HepG2 (cell line): ENCODE results near the gene WARS2. TPM values are rescaled to one million over a fixed set of nuclear protein-coding genes. Genes with fewer than 3 reads are reported as not detected.

Experiments
- ATAC-seq: fragments of 200-7000 bp; cut with Tn5 transposase; 3 replicates; pipeline ENCODE4 v1.9.1; 2020; ENCODE audit warnings: mild to moderate bottlenecking, moderate library complexity
- BruUV-seq: library from RNA; stranded (reverse); fragments of 400-500 nt; replicated peaks from 2 replicates; lab custom pipeline; 2021; lab: Mats Ljungman, UMichigan
- CTCF ChIA-PET: fragments of 300-600 bp; formaldehyde crosslinking; extraction: SDS; loops from one replicate; lab custom pipeline; 2021; ENCODE audit warnings: low total read pairs, inconsistent platforms, low intra/inter-chr PET ratio; lab: Yijun Ruan, JAX
- POLR2A ChIA-PET: fragments of 350-600 bp; sonication (Branson Sonifier 250); formaldehyde crosslinking; loops from one replicate; lab custom pipeline; 2020; ENCODE audit warnings: antibody characterized with exemption, inconsistent platforms; lab: Yijun Ruan, JAX
- DNase-seq: peaks from one replicate; pipeline ENCODE4 v3.0.0-alpha.2; 2015; ENCODE audit warnings: low spot score
- FAIRE-seq: peaks from 3 replicates; lab custom pipeline; 2011; peaks lifted over from hg19 to GRCh38; lab: Jason Lieb, UNC
- H2AFZ ChIP-seq: one replicate; pipeline ENCODE4 v1.6.1; 2011; ENCODE audit warnings: low read length, inconsistent platforms
- H3K27ac ChIP-seq: fragments of 300-600 bp; 3 replicates; pipeline ENCODE4 v1.8.0; 2011; ENCODE audit warnings: mixed run types, mild to moderate bottlenecking, mixed read lengths, low read length, inconsistent platforms; ENCODE audit not compliant: insufficient read depth; ENCODE audit errors: extremely low read length
- H3K27me3 ChIP-seq, 2 experiments: fragments of 200-600 bp in 1 of 2; 2 replicates in 1 of 2; 3 replicates in 1 of 2; pipeline versions ENCODE4 v1.6.0 to v1.8.0; 2011; ENCODE audit warnings: low read length in 2 of 2, mild to moderate bottlenecking in 2 of 2, moderate library complexity in 2 of 2, inconsistent platforms in 1 of 2; ENCODE audit not compliant: insufficient read depth in 2 of 2, control insufficient read depth in 1 of 2
- H3K36me3 ChIP-seq, 2 experiments: fragments of 200-600 bp in 1 of 2; replicated peaks in 1 of 2; 2 replicates in 1 of 2; 3 replicates in 1 of 2; pipeline versions ENCODE4 v1.5.1 to v1.8.0; 2011; ENCODE audit warnings: low read length in 2 of 2, inconsistent platforms in 1 of 2; ENCODE audit not compliant: insufficient read depth in 2 of 2, control insufficient read depth in 1 of 2
- H3K4me1 ChIP-seq: 2 replicates; pipeline ENCODE4 v1.5.1; 2012; ENCODE audit warnings: low read length, inconsistent platforms; ENCODE audit not compliant: insufficient read depth
- H3K4me2 ChIP-seq: 2 replicates; pipeline ENCODE4 v1.6.0; 2011; ENCODE audit warnings: low read depth, low read length, inconsistent platforms
- H3K4me3 ChIP-seq, 3 experiments: fragments of 200-600 bp in 1 of 3; sonication (generic), shearing (Covaris generic) in 1 of 3; replicated peaks in 1 of 3; 2 replicates each; pipeline ENCODE4 v1.5.1; 2011 to 2016; ENCODE audit warnings: low read length in 3 of 3, inconsistent platforms in 2 of 3, low read depth in 2 of 3, mild to moderate bottlenecking in 2 of 3, control low read depth in 1 of 3, mixed read lengths in 1 of 3; ENCODE audit not compliant: insufficient read depth in 1 of 3
- H3K79me2 ChIP-seq: one replicate; pipeline ENCODE4 v1.6.1; 2011; ENCODE audit warnings: low read length, inconsistent platforms; ENCODE audit not compliant: insufficient read depth
- H3K9ac ChIP-seq: 2 replicates; pipeline ENCODE4 v1.6.0; 2011; ENCODE audit warnings: mild to moderate bottlenecking, low read depth, low read length, inconsistent platforms; ENCODE audit not compliant: insufficient read depth
- H3K9me3 ChIP-seq: 2 replicates; pipeline ENCODE4 v1.5.1; 2012; ENCODE audit warnings: mild to moderate bottlenecking, low read length
- H4K20me1 ChIP-seq: 2 replicates; pipeline ENCODE4 v1.6.0; 2011; ENCODE audit warnings: inconsistent platforms, mild to moderate bottlenecking, low read length, moderate library complexity; ENCODE audit not compliant: insufficient read depth
- ARNT ChIP-seq: fragments of 450-650 bp; IDR thresholded peaks from 2 replicates; pipeline ENCODE4 v1.6.1; 2017
- DPF2 ChIP-seq: sonication (generic); formaldehyde crosslinking; IDR thresholded peaks from 2 replicates; pipeline ENCODE4 v1.4.0; 2020; ENCODE audit warnings: mild to moderate bottlenecking, low read depth, missing genetic modification reagents, borderline replicate concordance
- SMAD9 ChIP-seq: sonication (generic); formaldehyde crosslinking; IDR thresholded peaks from 2 replicates; pipeline ENCODE4 v1.5.1; 2020; ENCODE audit warnings: mild to moderate bottlenecking, missing genetic modification reagents
- SP140L ChIP-seq: sonication (generic); formaldehyde crosslinking; IDR thresholded peaks from 2 replicates; pipeline ENCODE4 v1.4.0; 2020; ENCODE audit warnings: missing genetic modification reagents, borderline replicate concordance
- ZMYM2 ChIP-seq: sonication (generic); formaldehyde crosslinking; IDR thresholded peaks from 2 replicates; pipeline ENCODE4 v1.8.0; 2022; ENCODE audit warnings: mild to moderate bottlenecking, missing genetic modification reagents
- ZNF788 ChIP-seq: sonication (generic); formaldehyde crosslinking; IDR thresholded peaks from 2 replicates; pipeline ENCODE4 v1.5.0; 2020; ENCODE audit warnings: mild to moderate bottlenecking, missing genetic modification reagents, borderline replicate concordance
- WGBS: methylation state at CpG from one replicate; pipeline ENCODE4 v1.1.6; 2017; ENCODE audit warnings: low lambda C conversion rate; 5-methylcytosine and 5-hydroxymethylcytosine counted together
- in situ Hi-C: cut with HindIII; loops from 2 replicates; pipeline ENCODE4 v1.10.0; 2017; ENCODE audit warnings: low pct_unique_long_range_greater_than_20kb; ENCODE audit not compliant: extremely low pct_ligation_motif_present
- intact Hi-C: fragments of 100-400 bp; cut with micrococcal nuclease; formaldehyde crosslinking; loops from one replicate; pipeline ENCODE4 v1.10.0; 2022; ENCODE audit not compliant: unreplicated experiment
- polyA plus RNA-seq, 8 experiments: library from polyadenylated mRNA; depleted of rRNA in 3 of 8; stranded (reverse) in 7 of 8; unstranded in 1 of 8; fragments of >200 nt; fragmentation: Illumina TruSeq in 4 of 8; extraction: Trizol in 4 of 8; gene quantifications; 2 replicates each; pipeline versions ENCODE4 v1.2.1 to v1.2.3, GENCODE V29; 2011 to 2016; ENCODE audit warnings: low read depth in 4 of 8, missing spikeins in 1 of 8, mixed read lengths in 1 of 8; ENCODE audit not compliant: insufficient read depth in 1 of 8
- total RNA-seq, 5 experiments: library from RNA; depleted of rRNA; stranded (reverse); fragments of >200 nt; fragmentation: Illumina TruSeq; extraction: Trizol; gene quantifications; 2 replicates each; pipeline ENCODE4 v1.2.3, GENCODE V29; 2016; ENCODE audit warnings: low read depth in 1 of 5
- TF ChIP-seq, protein P1 (sequence below): sonication (generic); formaldehyde crosslinking; IDR thresholded peaks from 2 replicates; pipeline ENCODE4 v1.5.0; 2020; ENCODE audit warnings: missing genetic modification reagents, mild to moderate bottlenecking, borderline replicate concordance
- TF ChIP-seq, protein P2 (sequence below): sonication (generic); formaldehyde crosslinking; IDR thresholded peaks from 2 replicates; pipeline ENCODE4 v1.5.0; 2020; ENCODE audit warnings: missing genetic modification reagents, mild to moderate bottlenecking, borderline replicate concordance
- TF ChIP-seq, protein P3 (sequence below): sonication (generic); IDR thresholded peaks from 2 replicates; pipeline ENCODE4 v1.6.1; 2016; ENCODE audit warnings: low read depth, borderline replicate concordance
- TF ChIP-seq, protein P4 (sequence below): sonication (generic); formaldehyde crosslinking; IDR thresholded peaks from 2 replicates; pipeline ENCODE4 v1.4.0; 2020; ENCODE audit warnings: low read depth, mild to moderate bottlenecking, missing genetic modification reagents

Gene WARS2
- total and polyA plus RNA-seq, 2 of the 13 experiments (the other 11 are each of a cell fraction or from before 2014, with no cell fraction given) = 12.4 to 18.8 TPM

DNA sequence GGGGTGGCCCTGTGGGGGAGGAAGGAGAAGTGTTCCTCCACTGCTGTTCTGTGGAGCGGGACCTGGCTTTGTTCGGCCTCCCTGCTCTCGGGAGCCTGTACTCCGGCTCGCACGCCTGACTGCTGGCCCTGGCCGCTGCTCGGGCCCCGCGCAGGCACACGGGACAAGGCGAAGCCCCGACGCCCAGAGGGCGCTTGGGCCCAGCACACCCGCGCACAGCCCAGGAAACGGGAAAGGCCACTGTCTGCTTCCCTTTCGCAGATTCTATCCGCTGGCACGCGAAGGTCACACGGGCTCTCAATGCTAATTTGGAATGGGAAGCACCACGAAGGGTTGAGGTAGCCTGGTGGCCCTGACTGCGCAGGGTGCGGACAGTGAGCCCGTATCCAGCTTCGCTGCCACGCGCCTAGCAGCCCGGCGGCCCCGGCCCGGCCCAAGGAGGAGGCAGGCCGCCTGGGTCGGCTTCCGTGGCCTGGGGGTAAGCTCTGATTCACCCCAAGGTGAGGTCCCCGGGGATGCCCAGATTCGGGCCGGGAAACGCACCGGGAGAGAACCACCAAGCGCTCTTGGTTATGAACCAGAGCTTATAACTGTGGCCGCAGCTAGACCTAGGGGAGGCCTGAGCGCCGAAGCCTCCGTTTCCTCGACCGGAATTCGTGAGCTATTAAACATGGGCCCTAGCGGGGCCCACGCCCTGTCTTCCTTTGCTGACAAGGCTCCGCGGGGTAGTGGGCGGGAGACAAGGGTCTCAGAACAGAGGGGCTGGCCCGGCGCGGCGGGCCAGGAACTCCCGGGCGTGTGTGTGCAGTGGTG is 132.6 kb downstream of the WARS2 start:
- peak; percentile 23; the same call in 2 of the 3 replicates for ATAC-seq
- H4K20me1 ChIP-seq = no peaks in the 10 kb centered on the region
- POLR2A ChIA-PET = no interaction called here
- TF ChIP-seq, protein P1, sequence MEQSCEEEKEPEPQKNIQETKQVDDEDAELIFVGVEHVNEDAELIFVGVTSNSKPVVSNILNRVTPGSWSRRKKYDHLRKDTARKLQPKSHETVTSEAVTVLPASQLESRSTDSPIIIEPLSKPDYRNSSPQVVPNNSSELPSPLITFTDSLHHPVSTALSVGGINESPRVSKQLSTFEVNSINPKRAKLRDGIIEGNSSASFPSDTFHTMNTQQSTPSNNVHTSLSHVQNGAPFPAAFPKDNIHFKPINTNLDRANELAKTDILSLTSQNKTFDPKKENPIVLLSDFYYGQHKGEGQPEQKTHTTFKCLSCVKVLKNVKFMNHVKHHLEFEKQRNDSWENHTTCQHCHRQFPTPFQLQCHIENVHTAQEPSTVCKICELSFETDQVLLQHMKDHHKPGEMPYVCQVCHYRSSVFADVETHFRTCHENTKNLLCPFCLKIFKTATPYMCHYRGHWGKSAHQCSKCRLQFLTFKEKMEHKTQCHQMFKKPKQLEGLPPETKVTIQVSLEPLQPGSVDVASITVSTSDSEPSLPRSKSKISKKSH (CRISPR knock-in tag) = no peak
- TF ChIP-seq, protein P2, sequence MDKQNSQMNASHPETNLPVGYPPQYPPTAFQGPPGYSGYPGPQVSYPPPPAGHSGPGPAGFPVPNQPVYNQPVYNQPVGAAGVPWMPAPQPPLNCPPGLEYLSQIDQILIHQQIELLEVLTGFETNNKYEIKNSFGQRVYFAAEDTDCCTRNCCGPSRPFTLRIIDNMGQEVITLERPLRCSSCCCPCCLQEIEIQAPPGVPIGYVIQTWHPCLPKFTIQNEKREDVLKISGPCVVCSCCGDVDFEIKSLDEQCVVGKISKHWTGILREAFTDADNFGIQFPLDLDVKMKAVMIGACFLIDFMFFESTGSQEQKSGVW (CRISPR knock-in tag) = no peak
- TF ChIP-seq, all 625 proteins: peak for 0
- 98% methylated on average over 21 of the region's 61 CpGs for whole genome bisulfite sequencing
- Histone ChIP-seq H2AFZ (no peak overlapping the region), H3K4me2 (no peak overlapping the region), H3K27me3 (no peaks in the 10 kb centered on the region), H3K79me2 (no peaks in the 10 kb centered on the region), H3K4me1 (no peaks in the 10 kb centered on the region), H3K36me3 (no peaks in the 10 kb centered on the region), H3K9ac (no peak overlapping the region), H3K9me3 (no peaks in the 10 kb centered on the region; the same call in 1 of the 2 replicates), H3K4me3 (no peak overlapping the region), H3K27ac (no peak overlapping the region)
- DNase-seq (no peak), FAIRE-seq (no peak)
- in situ Hi-C loops (loop anchor here (25.0 kb wide), 2 partner anchors 446 to 846 kb away; no protein-coding TSS in a partner anchor), intact Hi-C loops (loop anchor here (5.0 kb wide), 1 partner anchor 186 kb away; no protein-coding TSS in a partner anchor)
- CTCF ChIA-PET = interaction anchor here (1.6 kb wide), 1 partner anchor 181 kb away, joined by 6 read pairs; no protein-coding TSS in a partner anchor
- no TSS peak for BruUV-seq

DNA sequence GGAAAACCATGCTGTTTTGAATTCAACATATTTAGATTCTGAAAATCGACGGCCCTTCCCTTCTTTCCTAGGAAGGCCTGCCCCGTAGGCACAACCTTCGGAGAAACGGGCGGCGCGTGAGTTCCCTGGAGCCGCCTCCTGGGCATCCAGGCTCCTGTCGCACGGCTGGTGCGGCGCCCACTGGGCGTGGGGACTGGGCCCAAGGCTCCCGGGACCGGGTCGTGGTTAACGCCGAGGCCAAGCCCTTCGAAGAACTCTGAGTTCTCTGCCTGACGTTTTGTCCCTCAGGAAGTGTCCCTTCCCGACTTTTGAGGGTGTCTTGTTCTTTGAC is 133.1 kb downstream of the WARS2 start:
- ChIA-PET CTCF (no interaction called here), POLR2A (no interaction called here)
- Histone ChIP-seq H3K27me3 (no peaks in the 10 kb centered on the region), H4K20me1 (no peaks in the 10 kb centered on the region), H3K4me3 (no peak overlapping the region), H2AFZ (no peak overlapping the region), H3K36me3 (no peaks in the 10 kb centered on the region), H3K4me1 (no peaks in the 10 kb centered on the region), H3K27ac (no peak overlapping the region), H3K79me2 (no peaks in the 10 kb centered on the region), H3K4me2 (no peak overlapping the region), H3K9me3 (no peaks in the 10 kb centered on the region; the same call in 1 of the 2 replicates), H3K9ac (no peak overlapping the region)
- in situ Hi-C loops (loop anchor here (25.0 kb wide), 2 partner anchors 445 to 845 kb away; no protein-coding TSS in a partner anchor), intact Hi-C loops (loop anchor here (5.0 kb wide), 1 partner anchor 185 kb away; no protein-coding TSS in a partner anchor)
- 96% methylated on average over 9 of the region's 22 CpGs for WGBS
- no peak for DNase-seq
- no peak for FAIRE-seq
- no peak for ATAC-seq
- BruUV-seq = no TSS peak
- no peak for TF ChIP-seq SMAD9 (CRISPR knock-in tag)
- no peak for TF ChIP-seq ZMYM2 (CRISPR knock-in tag)
- no peak for TF ChIP-seq DPF2 (CRISPR knock-in tag)
- no peak for TF ChIP-seq ARNT
- TF ChIP-seq, protein P3, sequence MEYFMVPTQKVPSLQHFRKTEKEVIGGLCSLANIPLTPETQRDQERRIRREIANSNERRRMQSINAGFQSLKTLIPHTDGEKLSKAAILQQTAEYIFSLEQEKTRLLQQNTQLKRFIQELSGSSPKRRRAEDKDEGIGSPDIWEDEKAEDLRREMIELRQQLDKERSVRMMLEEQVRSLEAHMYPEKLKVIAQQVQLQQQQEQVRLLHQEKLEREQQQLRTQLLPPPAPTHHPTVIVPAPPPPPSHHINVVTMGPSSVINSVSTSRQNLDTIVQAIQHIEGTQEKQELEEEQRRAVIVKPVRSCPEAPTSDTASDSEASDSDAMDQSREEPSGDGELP = no peak
- TF ChIP-seq, protein P4, sequence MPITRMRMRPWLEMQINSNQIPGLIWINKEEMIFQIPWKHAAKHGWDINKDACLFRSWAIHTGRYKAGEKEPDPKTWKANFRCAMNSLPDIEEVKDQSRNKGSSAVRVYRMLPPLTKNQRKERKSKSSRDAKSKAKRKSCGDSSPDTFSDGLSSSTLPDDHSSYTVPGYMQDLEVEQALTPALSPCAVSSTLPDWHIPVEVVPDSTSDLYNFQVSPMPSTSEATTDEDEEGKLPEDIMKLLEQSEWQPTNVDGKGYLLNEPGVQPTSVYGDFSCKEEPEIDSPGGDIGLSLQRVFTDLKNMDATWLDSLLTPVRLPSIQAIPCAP (CRISPR knock-in tag) = no peak
- no peak for TF ChIP-seq ZNF788 (CRISPR knock-in tag)
- no peak for TF ChIP-seq SP140L
